Immature natural killer cell (primary cell): ENCODE data around the gene ADNP. TPM values are rescaled to one million over a fixed set of nuclear protein-coding genes. Genes with fewer than 3 reads are reported as not detected.
A peak's percentile ranks its signal among the peaks of the same experiment; 100 is the strongest.
"Not testable (repeated sequence)": the region's sequence is repeated elsewhere in the genome, so short reads cannot be mapped to it uniquely, and the experiment has no call there.

ENCODE experiments used
- DNase-seq, 3 donors: peaks; one replicate each; pipeline ENCODE4 v3.0.0; 2022; ENCODE audit warnings: mixed read lengths in 1 of 3
- H3K27ac Mint-ChIP-seq, 6 donors: one replicate each; pipeline ENCODE4 v1.8.0; 2020; ENCODE audit warnings: mixed read lengths in 6 of 6, mild to moderate bottlenecking in 5 of 6, inconsistent platforms in 4 of 6, moderate library complexity in 3 of 6
- H3K27me3 Mint-ChIP-seq, 3 donors: one replicate each; pipeline ENCODE4 v1.8.0; 2020 to 2021; ENCODE audit warnings: low read depth in 3 of 3, mild to moderate bottlenecking in 3 of 3, mixed read lengths in 3 of 3, moderate library complexity in 3 of 3, inconsistent platforms in 1 of 3
- H3K36me3 Mint-ChIP-seq, 3 donors: one replicate each; pipeline ENCODE4 v1.8.0; 2020; ENCODE audit warnings: mixed read lengths in 3 of 3, inconsistent platforms in 2 of 3, mild to moderate bottlenecking in 2 of 3
- H3K4me1 Mint-ChIP-seq, 2 donors: one replicate each; pipeline ENCODE4 v1.8.0; 2020; ENCODE audit warnings: inconsistent platforms in 2 of 2, mild to moderate bottlenecking in 2 of 2, mixed read lengths in 2 of 2, moderate library complexity in 1 of 2
- H3K4me3 Mint-ChIP-seq, 5 donors: one replicate each; pipeline ENCODE4 v1.8.0; 2020; ENCODE audit warnings: mild to moderate bottlenecking in 5 of 5, mixed read lengths in 5 of 5, inconsistent platforms in 3 of 5, moderate library complexity in 3 of 5
- H3K9me3 Mint-ChIP-seq, 6 donors: one replicate each; pipeline ENCODE4 v1.8.0; 2020; ENCODE audit warnings: mild to moderate bottlenecking in 6 of 6, mixed read lengths in 6 of 6, inconsistent platforms in 4 of 6, moderate library complexity in 3 of 6
- polyA plus RNA-seq, 3 donors: library from polyadenylated mRNA; unstranded; fragments of 300-500 nt; fragmentation: Illumina TruSeq; gene quantifications; one replicate each; pipeline ENCODE4 v1.2.3, GENCODE V29; 2021

The ADNP gene
- polyA plus RNA-seq = 1 to 10 TPM; 3.0 to 8.4 (median 3.8) TPM

DNA sequence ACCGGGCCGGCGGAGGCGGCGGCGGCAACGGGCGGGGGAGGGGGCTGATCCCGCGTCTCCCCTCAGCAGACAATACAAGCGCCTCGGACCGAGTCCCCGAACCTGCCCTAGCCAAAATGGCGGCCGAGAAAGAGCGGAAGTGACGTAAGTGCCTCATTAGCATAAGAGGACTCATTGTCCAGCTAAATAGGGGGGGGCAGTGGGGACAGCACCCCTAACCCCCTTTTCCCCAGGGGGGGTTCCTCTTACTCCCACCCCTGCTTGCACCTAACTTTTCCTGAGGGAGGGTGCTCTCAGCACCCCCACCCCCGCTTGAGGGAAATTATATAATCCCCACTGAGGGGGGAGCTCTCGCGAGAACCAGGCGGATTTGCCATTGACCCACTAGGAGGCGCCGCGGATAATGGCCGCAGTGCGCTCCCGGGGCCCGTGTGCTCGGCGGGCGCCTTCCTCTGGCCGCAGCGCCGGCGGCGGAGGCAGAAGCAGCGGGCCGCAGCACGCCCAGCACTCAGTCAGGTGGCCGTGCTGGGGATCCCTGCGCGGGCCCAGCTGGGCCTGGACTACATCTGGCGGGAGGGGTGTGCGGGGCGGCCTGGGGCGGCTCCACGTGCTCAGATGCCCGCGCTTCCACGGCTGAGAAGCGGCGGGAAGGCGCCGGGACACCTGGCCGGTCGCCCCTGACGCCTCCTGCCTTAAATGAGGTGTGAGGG lies at the start of gene ADNP:
ADNP (minus strand) TSS at position 132 of the 710 bp plus-strand sequence. CDS start 27,441 bp downstream, outside the sequence.
- Mint-ChIP-seq H3K36me3 (peaks cover 0 to 11% (median 10%) of the 10 kb centered on the region in 3 donors), H3K27ac (peak within 1 kb of the TSS; percentile 95 to 99 (median 98))
- peak; percentile 94 to 95 (median 95) for DNase-seq

GRCh38 chr20:50980071-50980681 lies 48.9 kb upstream of the ADNP start:
- no peak for DNase-seq
- peaks cover 3 to 15% (median 6%) of the 10 kb centered on the region in 3 donors for H3K27me3 Mint-ChIP-seq
- H3K4me1 Mint-ChIP-seq = peaks cover 0 to 2% of the 10 kb centered on the region in 2 donors
- H3K9me3 Mint-ChIP-seq = no peaks in the 10 kb centered on the region
- no peak overlapping the region for H3K27ac Mint-ChIP-seq
- no peak overlapping the region for H3K4me3 Mint-ChIP-seq
- no peaks in the 10 kb centered on the region for H3K36me3 Mint-ChIP-seq

More for the DNA sequence above, at the start of gene ADNP:
- H3K4me1 Mint-ChIP-seq = peaks cover 37 to 39% of the 10 kb centered on the region in 2 donors
- H3K27me3 Mint-ChIP-seq = peaks cover 12 to 20% (median 16%) of the 10 kb centered on the region in 3 donors
- peak within 1 kb of the TSS; percentile 90 to 92 (median 92) for H3K4me3 Mint-ChIP-seq
- H3K9me3 Mint-ChIP-seq = no peaks in the 10 kb centered on the region

GRCh38 chr20:50978533-50978932 lies 47.3 kb upstream of the ADNP start:
- H3K4me3 Mint-ChIP-seq, H3K36me3 Mint-ChIP-seq, H3K27me3 Mint-ChIP-seq: not testable (repeated sequence)

DNA sequence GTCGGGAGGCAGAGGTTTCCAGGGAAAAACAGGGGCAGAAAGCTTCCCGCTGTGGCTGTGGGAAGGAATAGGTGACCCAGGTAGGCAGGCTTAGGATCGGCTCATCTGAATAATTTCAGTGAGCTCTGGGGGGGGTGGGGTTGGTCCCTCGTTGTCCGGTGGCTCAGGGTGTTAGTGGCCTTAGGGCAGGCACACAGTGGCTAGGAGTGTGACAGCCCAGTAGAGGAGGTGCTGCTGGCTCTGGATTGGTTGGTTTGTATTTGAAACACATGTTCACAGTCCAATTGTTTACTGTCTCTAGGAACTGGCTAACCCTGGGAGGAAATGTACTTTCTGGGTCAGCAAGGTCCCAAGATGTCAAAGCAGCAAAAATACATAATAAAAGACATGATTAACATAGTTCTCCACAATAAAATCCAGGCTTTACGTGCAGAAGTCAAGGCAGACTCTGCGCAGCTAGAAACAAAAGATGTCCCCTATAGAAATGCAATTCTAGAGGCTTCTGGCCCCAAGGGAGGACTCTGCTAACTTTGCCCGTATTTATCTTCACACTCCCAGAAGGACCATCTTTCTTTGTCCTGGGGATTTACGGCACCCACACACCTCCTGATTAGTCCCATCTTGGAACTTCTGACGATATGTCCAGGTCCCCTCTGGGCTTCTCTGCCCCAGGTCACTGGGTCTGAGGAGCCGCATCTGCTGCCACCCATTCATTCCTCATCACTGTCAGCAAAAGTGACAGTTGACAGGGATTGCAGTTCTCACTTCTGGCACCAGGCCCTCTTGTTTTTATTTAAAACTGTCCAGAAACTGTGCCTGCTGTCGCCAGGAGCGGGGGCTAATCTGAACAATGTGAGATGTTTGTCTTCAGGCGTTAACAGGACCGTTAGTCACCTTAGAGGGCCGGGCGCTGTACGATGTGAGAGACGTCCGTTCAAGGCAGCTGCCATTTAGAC lies 46.1 kb upstream of the ADNP start:
- no peak for DNase-seq
- H3K4me1 Mint-ChIP-seq = peaks cover 0 to 2% of the 10 kb centered on the region in 2 donors
- no peak overlapping the region for H3K4me3 Mint-ChIP-seq
- H3K9me3 Mint-ChIP-seq = no peaks in the 10 kb centered on the region
- H3K36me3 Mint-ChIP-seq = no peaks in the 10 kb centered on the region
- no peak overlapping the region for H3K27ac Mint-ChIP-seq
- H3K27me3 Mint-ChIP-seq = peaks cover 3 to 8% (median 7%) of the 10 kb centered on the region in 3 donors

More at GRCh38 chr20:50978533-50978932, 47.3 kb upstream of the ADNP start:
- DNase-seq, H3K4me1 Mint-ChIP-seq, H3K9me3 Mint-ChIP-seq, H3K27ac Mint-ChIP-seq: not testable (repeated sequence)

DNA sequence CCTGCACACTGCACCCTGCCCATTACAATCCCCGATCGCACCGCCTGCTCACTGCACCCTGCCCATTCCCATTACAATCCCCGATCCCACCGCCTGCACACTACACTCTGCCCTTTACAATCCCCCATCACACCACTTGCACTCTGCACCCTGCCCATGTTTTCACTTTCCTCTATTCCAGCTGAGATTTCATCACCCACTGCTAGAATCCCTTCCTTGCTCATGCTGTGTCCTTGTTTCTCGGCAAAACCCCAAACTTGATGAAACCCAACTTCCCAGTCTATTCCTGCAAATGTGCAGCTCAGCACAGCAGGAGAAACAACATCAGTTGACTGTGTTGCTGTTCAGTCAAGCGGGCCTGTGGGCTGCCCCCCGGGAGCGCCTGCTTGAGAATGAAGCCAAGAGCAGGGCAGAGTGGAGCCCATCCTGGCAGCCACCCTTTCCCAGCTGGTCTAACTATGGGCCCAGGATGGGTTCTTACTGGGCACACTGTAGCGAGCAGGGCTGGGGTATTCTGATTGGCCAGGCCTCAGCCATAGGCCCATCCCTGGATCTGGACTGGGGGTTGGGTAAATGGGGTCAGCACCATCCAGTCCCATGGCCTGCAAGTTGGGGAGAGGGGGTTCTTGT lies 44.6 kb upstream of the ADNP start:
- peaks cover 3 to 8% (median 4%) of the 10 kb centered on the region in 3 donors for H3K27me3 Mint-ChIP-seq
- H3K27ac Mint-ChIP-seq = no peak overlapping the region

GRCh38 chr20:50969912-50970311 lies 38.7 kb upstream of the ADNP start:
- no peak for DNase-seq
- H3K27me3 Mint-ChIP-seq = peaks cover 0 to 5% (median 0%) of the 10 kb centered on the region in 3 donors
- H3K9me3 Mint-ChIP-seq = no peaks in the 10 kb centered on the region
- H3K27ac Mint-ChIP-seq = no peak overlapping the region
- no peaks in the 10 kb centered on the region for H3K4me1 Mint-ChIP-seq
- no peaks in the 10 kb centered on the region for H3K36me3 Mint-ChIP-seq
- H3K4me3 Mint-ChIP-seq = no peak overlapping the region

More for the DNA sequence above, 44.6 kb upstream of the ADNP start:
- Mint-ChIP-seq H3K4me1 (no peaks in the 10 kb centered on the region), H3K9me3 (no peaks in the 10 kb centered on the region), H3K36me3 (no peaks in the 10 kb centered on the region), H3K4me3 (no peak overlapping the region)
- no peak for DNase-seq

DNA sequence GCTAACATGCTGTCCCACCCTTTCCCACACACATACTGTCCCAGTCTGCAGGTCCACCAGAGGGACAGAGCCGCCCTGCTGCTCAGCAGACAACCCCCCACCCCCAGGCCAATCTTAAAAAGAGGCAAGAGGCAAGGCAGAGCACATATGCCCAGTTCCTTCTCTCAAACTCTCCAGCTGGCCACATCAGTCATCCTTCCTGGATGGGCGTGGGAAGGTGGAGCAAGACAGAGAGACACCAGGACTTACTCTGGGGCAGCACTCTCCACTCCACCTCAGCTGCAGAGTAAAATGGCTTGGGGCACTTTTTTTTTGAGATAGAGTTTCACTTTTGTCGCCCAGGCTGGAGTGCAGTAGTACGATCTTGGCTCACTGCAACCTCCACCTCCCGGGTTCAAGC lies 38.2 kb upstream of the ADNP start:
- Mint-ChIP-seq H3K27me3 (peaks cover 0 to 5% (median 0%) of the 10 kb centered on the region in 3 donors), H3K9me3 (no peaks in the 10 kb centered on the region), H3K4me1 (no peaks in the 10 kb centered on the region), H3K27ac (no peak overlapping the region), H3K36me3 (no peaks in the 10 kb centered on the region), H3K4me3 (no peak overlapping the region)
- no peak for DNase-seq

DNA sequence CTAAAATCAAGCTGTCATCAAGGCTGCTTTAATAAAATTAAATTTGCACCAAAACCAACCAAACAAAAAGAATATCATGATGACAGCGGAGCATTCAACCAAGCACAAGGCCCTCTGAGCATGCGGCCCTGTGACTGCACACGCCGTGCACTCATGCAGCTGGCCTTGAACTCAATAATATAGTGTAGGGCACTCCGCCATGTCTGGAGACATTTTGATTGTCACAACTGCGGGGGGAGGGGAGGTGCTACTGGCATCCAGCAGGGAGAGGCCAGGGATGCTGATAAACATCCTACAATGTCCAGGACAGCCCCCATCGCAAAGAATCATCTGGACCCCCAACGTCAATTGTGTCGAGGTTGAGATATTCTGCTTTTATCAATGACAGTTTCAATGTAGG lies 37.1 kb upstream of the ADNP start:
- H3K27me3 Mint-ChIP-seq = peaks cover 0 to 5% (median 0%) of the 10 kb centered on the region in 3 donors
- DNase-seq = no peak
- no peaks in the 10 kb centered on the region for H3K9me3 Mint-ChIP-seq
- no peaks in the 10 kb centered on the region for H3K4me1 Mint-ChIP-seq
- no peak overlapping the region for H3K4me3 Mint-ChIP-seq
- no peak overlapping the region for H3K27ac Mint-ChIP-seq
- H3K36me3 Mint-ChIP-seq = no peaks in the 10 kb centered on the region

- Mint-ChIP-seq H3K9me3 (no peaks in the 10 kb centered on the region), H3K27me3 (peaks cover 0 to 3% (median 0%) of the 10 kb centered on the region in 3 donors), H3K27ac (no peak overlapping the region), H3K4me3 (no peak overlapping the region), H3K36me3 (no peaks in the 10 kb centered on the region), H3K4me1 (no peaks in the 10 kb centered on the region)
- DNase-seq = no peak
Measured at GRCh38 chr20:50967586-50967985, 36.3 kb upstream of the ADNP start.

DNA sequence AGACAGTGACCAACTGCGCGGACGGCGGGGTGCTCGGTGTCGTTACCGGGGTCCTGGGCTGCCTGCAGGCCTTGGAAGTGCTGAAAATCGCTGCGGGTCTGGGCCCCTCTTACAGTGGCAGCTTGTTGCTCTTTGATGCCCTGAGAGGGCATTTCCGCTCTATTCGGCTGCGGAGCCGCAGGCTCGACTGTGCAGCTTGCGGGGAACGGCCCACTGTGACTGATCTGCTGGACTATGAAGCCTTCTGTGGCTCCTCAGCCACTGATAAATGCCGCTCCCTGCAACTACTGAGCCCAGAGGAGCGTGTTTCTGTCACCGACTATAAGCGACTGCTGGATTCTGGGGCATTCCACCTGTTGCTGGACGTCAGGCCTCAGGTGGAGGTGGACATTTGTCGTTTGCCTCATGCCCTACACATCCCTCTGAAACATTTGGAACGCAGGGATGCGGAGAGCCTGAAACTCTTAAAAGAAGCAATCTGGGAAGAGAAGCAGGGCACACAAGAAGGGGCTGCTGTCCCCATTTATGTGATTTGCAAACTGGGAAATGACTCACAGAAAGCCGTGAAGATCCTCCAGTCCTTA lies 28.4 kb upstream of the ADNP start:
- no peak for DNase-seq
- peak overlapping the region; percentile 94 to 98 (median 98) for H3K4me3 Mint-ChIP-seq
- H3K36me3 Mint-ChIP-seq = peaks cover 0 to 11% (median 4%) of the 10 kb centered on the region in 3 donors
- H3K9me3 Mint-ChIP-seq = no peaks in the 10 kb centered on the region
- H3K4me1 Mint-ChIP-seq = peaks cover 50 to 71% of the 10 kb centered on the region in 2 donors
- H3K27ac Mint-ChIP-seq = peak overlapping the region; percentile 87 to 100 (median 98)
- H3K27me3 Mint-ChIP-seq = peaks cover 6 to 9% (median 9%) of the 10 kb centered on the region in 3 donors

DNA sequence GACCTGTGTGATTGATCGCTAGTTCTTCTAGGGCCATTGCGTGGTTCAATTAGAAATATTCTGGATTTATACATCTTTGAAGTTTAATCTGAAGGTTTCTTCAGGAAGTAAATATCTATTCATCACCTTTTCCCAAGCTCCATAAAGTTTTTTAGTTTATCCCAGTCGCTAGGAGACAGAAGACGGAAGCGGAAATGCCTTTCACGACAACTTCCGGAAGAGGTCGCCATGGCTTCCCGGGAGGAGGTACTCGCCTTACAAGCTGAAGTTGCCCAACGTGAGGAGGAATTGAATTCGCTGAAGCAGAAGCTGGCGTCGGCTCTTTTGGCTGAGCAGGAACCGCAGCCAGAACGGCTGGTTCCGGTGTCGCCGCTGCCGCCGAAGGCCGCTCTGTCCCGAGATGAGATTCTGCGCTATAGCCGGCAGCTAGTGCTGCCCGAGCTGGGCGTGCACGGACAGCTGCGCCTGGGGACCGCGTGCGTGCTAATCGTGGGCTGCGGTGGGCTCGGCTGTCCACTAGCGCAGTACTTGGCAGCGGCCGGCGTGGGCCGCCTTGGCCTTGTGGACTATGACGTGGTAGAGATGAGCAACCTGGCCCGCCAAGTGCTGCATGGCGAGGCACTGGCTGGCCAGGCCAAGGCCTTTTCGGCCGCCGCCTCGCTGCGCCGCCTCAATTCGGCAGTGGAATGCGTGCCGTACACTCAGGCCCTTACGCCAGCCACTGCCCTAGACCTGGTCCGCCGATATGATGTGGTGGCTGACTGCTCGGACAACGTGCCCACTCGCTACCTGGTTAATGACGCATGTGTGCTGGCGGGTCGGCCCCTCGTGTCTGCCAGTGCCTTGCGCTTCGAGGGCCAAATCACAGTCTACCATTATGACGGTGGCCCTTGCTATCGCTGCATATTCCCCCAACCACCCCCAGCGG lies 27.6 kb upstream of the ADNP start, which contains the start of gene MOCS3:
MOCS3 (plus strand) TSS at position 204 of the 928 bp plus-strand sequence; CDS start at position 229, 25 bp downstream.
- H3K27ac Mint-ChIP-seq = peak within 1 kb of the TSS; percentile 97 to 100 (median 99)
- H3K4me3 Mint-ChIP-seq = peak within 1 kb of the TSS; percentile 94 to 98 (median 98)
- H3K36me3 Mint-ChIP-seq = peaks cover 0 to 11% (median 4%) of the 10 kb centered on the region in 3 donors
- H3K27me3 Mint-ChIP-seq = peaks cover 6 to 9% (median 9%) of the 10 kb centered on the region in 3 donors
- DNase-seq = peak; percentile 90 to 92 (median 92)
- H3K4me1 Mint-ChIP-seq = peaks cover 50 to 78% of the 10 kb centered on the region in 2 donors
- no peaks in the 10 kb centered on the region for H3K9me3 Mint-ChIP-seq
